HL-60 (cell line): Measurements from ENCODE around the gene CTNNA1.

Experiments used
- POLR2AphosphoS5 ChIP-seq: IDR thresholded peaks from 2 replicates; pipeline ENCODE4 v1.6.1; 2012; ENCODE audit warnings: low read depth
- SPI1 ChIP-seq: IDR thresholded peaks from 2 replicates; pipeline ENCODE4 v1.6.1; 2012; ENCODE audit warnings: low read depth, mild to moderate bottlenecking, borderline replicate concordance
- TF ChIP-seq, protein P1 (sequence below): IDR thresholded peaks from one replicate; pipeline ENCODE4 v1.5.1; 2011; ENCODE audit warnings: low read length, control low read depth, inconsistent platforms; ENCODE audit not compliant: insufficient read depth
- TF ChIP-seq, protein P2 (sequence below): IDR thresholded peaks from 2 replicates; pipeline ENCODE4 v1.6.1; 2012; ENCODE audit warnings: low read depth; ENCODE audit not compliant: insufficient replicate concordance

DNA sequence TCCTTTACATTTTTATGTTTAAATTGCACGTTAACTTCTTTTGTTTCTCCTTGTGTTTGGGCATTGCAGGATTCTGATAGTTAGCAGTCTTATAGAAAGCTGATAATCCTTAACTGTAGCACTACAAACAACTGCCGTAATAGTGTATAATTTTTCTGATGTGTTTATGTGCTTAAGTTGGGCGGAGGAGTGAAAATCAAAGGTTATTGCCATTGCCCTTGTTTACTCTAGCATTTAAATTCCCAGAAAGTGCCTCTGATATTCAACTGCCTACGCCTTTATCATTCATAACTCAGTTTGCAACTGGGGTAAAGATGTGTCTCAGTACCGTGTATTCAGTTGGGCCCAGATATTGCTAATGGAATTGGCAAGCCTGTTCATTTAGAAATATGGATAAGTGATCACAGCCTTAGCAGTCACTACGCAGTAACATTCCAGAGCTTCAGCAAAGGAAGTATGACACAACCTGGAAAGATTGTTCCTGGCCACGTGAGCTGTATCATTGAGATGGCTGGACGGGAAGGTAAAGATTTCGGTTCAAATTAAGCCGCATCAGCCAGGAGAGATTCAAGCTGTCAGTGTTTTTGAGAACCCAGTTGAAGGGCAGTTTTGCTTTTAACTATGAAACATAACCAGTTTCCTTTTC is 150.0 kb downstream of the CTNNA1 start:
- TF ChIP-seq, protein P1, sequence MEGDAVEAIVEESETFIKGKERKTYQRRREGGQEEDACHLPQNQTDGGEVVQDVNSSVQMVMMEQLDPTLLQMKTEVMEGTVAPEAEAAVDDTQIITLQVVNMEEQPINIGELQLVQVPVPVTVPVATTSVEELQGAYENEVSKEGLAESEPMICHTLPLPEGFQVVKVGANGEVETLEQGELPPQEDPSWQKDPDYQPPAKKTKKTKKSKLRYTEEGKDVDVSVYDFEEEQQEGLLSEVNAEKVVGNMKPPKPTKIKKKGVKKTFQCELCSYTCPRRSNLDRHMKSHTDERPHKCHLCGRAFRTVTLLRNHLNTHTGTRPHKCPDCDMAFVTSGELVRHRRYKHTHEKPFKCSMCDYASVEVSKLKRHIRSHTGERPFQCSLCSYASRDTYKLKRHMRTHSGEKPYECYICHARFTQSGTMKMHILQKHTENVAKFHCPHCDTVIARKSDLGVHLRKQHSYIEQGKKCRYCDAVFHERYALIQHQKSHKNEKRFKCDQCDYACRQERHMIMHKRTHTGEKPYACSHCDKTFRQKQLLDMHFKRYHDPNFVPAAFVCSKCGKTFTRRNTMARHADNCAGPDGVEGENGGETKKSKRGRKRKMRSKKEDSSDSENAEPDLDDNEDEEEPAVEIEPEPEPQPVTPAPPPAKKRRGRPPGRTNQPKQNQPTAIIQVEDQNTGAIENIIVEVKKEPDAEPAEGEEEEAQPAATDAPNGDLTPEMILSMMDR = no peak
- TF ChIP-seq, protein P2, sequence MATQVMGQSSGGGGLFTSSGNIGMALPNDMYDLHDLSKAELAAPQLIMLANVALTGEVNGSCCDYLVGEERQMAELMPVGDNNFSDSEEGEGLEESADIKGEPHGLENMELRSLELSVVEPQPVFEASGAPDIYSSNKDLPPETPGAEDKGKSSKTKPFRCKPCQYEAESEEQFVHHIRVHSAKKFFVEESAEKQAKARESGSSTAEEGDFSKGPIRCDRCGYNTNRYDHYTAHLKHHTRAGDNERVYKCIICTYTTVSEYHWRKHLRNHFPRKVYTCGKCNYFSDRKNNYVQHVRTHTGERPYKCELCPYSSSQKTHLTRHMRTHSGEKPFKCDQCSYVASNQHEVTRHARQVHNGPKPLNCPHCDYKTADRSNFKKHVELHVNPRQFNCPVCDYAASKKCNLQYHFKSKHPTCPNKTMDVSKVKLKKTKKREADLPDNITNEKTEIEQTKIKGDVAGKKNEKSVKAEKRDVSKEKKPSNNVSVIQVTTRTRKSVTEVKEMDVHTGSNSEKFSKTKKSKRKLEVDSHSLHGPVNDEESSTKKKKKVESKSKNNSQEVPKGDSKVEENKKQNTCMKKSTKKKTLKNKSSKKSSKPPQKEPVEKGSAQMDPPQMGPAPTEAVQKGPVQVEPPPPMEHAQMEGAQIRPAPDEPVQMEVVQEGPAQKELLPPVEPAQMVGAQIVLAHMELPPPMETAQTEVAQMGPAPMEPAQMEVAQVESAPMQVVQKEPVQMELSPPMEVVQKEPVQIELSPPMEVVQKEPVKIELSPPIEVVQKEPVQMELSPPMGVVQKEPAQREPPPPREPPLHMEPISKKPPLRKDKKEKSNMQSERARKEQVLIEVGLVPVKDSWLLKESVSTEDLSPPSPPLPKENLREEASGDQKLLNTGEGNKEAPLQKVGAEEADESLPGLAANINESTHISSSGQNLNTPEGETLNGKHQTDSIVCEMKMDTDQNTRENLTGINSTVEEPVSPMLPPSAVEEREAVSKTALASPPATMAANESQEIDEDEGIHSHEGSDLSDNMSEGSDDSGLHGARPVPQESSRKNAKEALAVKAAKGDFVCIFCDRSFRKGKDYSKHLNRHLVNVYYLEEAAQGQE = no peak
- no peak for TF ChIP-seq POLR2AphosphoS5
- no peak for TF ChIP-seq SPI1
